Fibroblast of pulmonary artery (primary cell): Measurements from ENCODE around the gene SMTN.
A peak's percentile ranks its signal among the peaks of the same experiment; 100 is the strongest.
"Not testable (repeated sequence)": the region's sequence is repeated elsewhere in the genome, so short reads cannot be mapped to it uniquely, and the experiment has no call there.

Experiments used
- DNase-seq: peaks from one replicate; pipeline ENCODE4 v3.0.0-alpha.2; 2010; ENCODE audit warnings: low read depth
- H3K4me3 ChIP-seq: replicated peaks from 2 replicates; pipeline ENCODE4 v1.5.1; 2011; ENCODE audit warnings: low read depth, mild to moderate bottlenecking, control low read depth, low read length, moderate library complexity
- TF ChIP-seq, protein P1 (sequence below): IDR thresholded peaks from 2 replicates; pipeline ENCODE4 v1.5.1; 2011; ENCODE audit warnings: mild to moderate bottlenecking, control low read depth, low read length, inconsistent platforms; ENCODE audit errors: missing control alignments

SMTN gene

DNA sequence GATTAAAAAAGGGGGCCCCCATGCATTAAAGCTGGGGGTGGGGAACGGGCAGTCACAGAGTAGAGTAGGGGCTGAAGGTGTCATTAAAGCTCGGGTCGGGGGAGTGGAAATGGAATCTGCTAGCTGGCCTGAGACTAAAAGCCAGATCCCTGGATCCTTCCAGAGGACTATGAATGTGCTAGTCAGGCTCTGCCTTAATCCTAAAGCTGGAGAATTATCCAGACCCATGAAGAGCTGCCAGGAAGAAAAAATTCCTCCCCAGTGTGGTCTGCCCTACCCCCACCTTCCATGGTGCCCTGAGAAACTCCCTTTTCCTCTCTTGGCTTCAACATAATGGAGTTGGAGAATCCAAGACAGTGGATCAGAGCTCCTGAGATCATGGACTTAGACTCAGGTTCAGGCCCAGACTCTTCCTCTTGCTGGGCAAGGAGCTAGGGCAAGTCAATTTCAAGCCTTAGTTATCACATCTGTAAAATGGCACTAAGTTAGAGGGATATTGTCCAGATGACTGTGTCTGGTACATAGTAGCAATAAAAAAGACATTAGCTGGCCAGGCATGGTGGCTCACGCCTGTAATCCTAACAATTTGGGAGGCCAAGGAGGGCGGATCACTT lies 24.0 kb upstream of the SMTN start:
- no peak overlapping the region for H3K4me3 ChIP-seq
- TF ChIP-seq, protein P1, sequence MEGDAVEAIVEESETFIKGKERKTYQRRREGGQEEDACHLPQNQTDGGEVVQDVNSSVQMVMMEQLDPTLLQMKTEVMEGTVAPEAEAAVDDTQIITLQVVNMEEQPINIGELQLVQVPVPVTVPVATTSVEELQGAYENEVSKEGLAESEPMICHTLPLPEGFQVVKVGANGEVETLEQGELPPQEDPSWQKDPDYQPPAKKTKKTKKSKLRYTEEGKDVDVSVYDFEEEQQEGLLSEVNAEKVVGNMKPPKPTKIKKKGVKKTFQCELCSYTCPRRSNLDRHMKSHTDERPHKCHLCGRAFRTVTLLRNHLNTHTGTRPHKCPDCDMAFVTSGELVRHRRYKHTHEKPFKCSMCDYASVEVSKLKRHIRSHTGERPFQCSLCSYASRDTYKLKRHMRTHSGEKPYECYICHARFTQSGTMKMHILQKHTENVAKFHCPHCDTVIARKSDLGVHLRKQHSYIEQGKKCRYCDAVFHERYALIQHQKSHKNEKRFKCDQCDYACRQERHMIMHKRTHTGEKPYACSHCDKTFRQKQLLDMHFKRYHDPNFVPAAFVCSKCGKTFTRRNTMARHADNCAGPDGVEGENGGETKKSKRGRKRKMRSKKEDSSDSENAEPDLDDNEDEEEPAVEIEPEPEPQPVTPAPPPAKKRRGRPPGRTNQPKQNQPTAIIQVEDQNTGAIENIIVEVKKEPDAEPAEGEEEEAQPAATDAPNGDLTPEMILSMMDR, result no peak
- DNase-seq, result peak; percentile 72

DNA sequence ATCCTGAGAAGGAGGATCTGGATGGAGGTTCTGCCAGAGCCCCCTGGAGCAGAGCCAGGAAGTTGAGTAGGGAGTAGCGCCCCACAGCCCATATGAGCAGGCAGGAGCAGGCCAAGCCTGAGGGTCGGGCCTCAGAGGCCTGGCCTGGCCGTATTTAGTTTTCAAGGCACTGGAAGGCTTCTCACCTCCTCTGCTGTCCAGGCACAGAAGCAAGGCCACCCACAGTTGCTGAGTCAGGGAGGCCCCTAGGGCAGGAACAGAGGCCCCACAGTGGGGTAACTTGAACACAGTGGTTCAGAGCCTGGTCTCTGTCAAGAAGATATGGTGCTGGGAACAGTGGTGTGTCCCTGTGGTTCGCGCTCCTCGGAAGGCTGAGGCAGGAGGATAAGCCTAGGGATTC lies 21.5 kb upstream of the SMTN start:
- not testable (repeated sequence) for H3K4me3 ChIP-seq, DNase-seq

- H3K4me3 ChIP-seq, result no peak overlapping the region
- DNase-seq, result no peak
- TF ChIP-seq, protein P1, result no peak
These were observed 18.4 kb upstream of the SMTN start for GRCh38 chr22:31062566-31063230.

DNA sequence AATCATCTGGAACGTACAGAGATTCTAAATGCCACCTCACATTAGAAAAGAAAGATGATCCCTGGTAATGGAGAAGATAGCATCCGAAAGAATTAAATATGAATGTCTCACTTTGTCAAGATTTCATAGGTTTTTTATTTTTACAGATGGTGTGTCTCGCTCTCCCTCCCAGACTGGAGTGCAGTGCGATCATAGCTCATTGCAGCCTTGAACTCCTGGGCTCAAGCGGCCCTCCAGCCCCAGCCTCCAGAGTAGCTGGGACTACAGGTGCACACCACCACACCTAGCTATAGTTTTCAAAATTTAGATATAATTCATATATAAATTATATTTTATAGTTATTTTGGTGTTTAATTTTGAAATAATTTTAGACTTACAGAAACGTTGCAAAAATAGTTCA lies 16.7 kb upstream of the SMTN start:
- TF ChIP-seq, protein P1, result no peak
- no peak for DNase-seq
- no peak overlapping the region for H3K4me3 ChIP-seq

DNA sequence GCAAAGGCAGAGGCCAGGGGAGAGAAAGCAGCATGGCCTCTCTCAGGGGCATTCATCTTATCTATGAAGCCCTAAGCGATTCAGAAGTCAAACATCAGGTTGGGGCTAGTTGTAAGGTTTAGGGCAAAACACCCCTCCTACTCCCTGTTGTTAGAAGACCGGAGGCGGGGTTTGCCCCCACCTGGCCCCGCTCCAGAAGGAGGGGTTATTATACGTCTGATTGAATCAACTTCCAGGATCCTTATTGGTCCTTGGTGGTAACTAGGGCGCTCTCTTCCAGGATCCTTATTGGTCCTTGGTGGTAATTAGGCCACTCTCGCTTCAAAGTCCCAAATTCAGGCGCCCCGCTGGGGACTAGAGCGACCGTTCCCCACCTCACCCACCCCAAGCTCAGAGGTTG lies 12.1 kb upstream of the SMTN start:
- TF ChIP-seq, protein P1, result no peak
- no peak for DNase-seq

DNA sequence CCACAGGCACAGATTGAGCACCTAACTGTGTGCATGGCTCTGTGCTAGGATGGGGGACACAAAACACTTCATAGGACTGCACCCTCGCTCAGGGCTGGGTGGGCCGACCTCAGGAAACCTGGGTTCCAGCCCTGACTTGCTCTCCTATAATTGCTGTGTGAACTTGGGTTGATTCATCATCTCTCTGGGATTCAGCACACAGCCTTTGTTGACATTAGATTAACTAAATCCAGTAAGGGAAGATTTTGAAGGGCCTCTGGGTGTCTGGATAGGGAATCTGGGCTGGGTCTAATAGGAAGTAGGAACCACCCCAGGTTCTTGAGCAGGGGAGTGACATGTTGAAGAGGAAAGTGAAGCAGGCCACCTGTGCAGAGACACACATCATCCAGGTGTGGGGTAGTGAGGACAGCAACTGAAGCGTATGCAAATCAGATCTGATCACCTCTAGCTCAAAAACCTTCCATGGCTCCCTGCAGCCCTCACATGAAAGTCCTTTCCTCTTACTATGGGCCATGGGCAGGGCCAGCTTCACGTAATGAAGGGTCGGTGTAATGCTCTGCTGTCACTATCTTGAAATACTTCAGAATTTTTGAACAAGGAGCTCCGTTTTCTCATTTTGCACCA lies 11.3 kb upstream of the SMTN start:
- H3K4me3 ChIP-seq, DNase-seq: not testable (repeated sequence)

More for the DNA sequence above, 12.1 kb upstream of the SMTN start:
- no peak overlapping the region for H3K4me3 ChIP-seq

- not testable (repeated sequence) for DNase-seq
These were observed 8.0 kb upstream of the SMTN start for GRCh38 chr22:31073125-31073524.

DNA sequence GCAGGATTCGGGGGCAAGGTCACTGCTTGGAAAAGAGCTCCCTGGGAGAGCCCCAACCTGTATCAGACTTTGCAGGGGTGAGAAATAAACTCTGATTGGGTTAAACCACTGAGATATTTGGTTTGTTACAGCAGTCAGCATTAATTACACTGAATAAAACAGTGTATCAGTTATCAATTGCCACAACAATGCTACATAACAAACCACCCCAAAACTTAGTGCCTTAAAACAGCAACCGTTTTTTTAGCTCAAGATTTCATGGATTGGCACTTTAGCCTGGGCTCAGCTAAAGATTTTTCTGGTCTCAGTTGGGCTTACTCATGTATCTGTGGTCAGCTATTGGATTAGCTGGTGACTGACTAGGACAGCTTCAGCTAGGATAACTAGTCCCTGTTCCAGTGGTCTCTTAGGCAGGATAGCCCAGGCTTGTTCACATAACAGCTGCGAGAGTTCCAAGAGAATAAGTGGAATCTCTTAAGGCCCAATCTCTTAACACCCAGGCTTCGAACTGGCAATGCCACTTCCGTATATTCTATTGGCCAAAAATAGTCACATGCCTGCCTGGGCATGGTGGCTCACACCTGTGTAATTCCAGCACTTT lies 7.5 kb upstream of the SMTN start:
- not testable (repeated sequence) for DNase-seq, H3K4me3 ChIP-seq

More at GRCh38 chr22:31073125-31073524, 8.0 kb upstream of the SMTN start:
- H3K4me3 ChIP-seq, result not testable (repeated sequence)

- peak; percentile 56 for DNase-seq
- H3K4me3 ChIP-seq, result no peak overlapping the region
- TF ChIP-seq, protein P1, result no peak
These were observed 5.2 kb upstream of the SMTN start for GRCh38 chr22:31075961-31076360.
